Lower leg skin (tissue), 3 donors: ENCODE results near the gene ADAM10.

ENCODE experiments used
- CTCF ChIP-seq, 3 donors: fragments of 450-650 bp; IDR thresholded peaks; one replicate each; pipeline ENCODE4 v1.5.1; 2016; ENCODE audit warnings: antibody characterized with exemption in 3 of 3, mild to moderate bottlenecking in 3 of 3, moderate library complexity in 2 of 3
- POLR2A ChIP-seq, 2 donors: fragments of 450-650 bp; IDR thresholded peaks; one replicate each; pipeline ENCODE4 v1.6.1; 2016 to 2017; ENCODE audit warnings: antibody characterized with exemption in 2 of 2, mild to moderate bottlenecking in 1 of 2, moderate library complexity in 1 of 2

GRCh38 chr15:58742819-58743502, 6.5 kb downstream of the ADAM10 start:
- no peak for TF ChIP-seq CTCF (IDR thresholded peaks at IDR 0.05)
- TF ChIP-seq POLR2A (IDR thresholded peaks at IDR 0.05), result no peak
